ENCODE data around the gene TAPT1. TPM values are rescaled to one million over a fixed set of nuclear protein-coding genes. Genes with fewer than 3 reads are reported as not detected.

TAPT1 gene
- total RNA-seq, 2 donors from 2014 or later = 33.6 to 52.5 TPM

DNA sequence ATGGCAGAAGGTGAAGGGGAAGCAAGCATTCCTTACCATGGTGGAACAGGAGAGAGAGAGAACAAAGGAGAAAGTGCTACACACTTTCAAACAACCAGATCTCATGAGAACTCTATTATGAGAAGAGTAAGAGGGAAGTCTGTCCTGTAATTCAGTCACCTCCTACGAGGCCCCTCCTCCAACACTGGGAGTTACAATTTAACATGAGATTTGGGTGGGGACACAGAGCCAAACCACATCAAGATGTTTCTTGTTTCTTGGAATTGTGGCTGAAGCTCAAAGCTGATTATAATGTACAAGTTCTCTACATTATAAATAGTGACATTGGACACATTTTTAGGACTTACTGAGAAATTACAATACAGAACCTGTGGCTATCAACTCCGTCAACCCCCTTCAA lies 29.5 kb upstream of the TAPT1 start:
- no peak for DNase-seq (ENCODE audit: low spot score in 2 of 2)

DNA sequence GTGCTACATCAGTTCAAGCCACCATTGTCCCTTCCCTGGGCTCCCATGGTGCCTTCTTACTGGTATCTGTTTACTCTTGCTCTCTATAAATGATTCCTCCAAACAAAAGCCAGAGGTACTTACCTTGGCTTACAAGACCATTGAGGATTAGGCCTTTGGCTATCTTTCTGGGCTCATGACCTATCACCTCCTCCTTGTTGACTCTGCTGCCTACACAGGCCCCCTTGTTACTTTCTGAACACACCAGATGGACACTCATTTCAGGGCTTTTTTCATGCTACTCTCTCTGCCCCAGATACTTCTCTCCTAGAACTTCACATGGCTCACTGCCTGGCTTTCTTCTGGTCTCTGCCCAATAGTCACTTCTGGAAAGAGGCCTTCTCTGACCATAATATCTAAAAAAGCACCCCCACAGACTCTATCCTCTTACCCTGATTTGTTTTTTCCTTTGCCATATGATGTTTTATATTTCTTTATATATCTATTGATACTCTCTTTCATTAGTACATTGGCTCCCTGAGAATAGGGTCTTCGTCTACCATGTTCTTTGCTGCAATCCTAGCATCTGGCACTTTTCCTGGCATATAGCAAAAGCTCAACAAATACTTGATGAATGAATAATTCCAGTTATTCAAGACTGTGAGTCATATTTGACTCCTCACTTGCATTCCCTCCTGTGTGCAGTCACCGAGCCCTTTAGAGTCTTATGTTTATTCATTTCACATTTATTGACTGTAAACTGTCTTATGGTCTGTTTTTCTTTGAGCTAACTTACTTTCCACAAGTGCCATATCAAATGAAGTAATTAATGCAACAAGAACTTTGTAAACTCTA lies 27.1 kb upstream of the TAPT1 start:
- no peak overlapping the region for H3K27ac Mint-ChIP-seq
- peaks cover 9 to 16% of the 10 kb centered on the region in 2 donors for H3K36me3 Mint-ChIP-seq
- DNase-seq (ENCODE audit: low spot score in 2 of 2) (no peak), ATAC-seq (peak in 1 of 2 donors; percentile 37)
- H3K9me3 Mint-ChIP-seq = peaks cover 0 to 14% of the 10 kb centered on the region in 2 donors

More for the DNA sequence above, 29.5 kb upstream of the TAPT1 start:
- Mint-ChIP-seq H3K36me3 (peaks cover 13 to 16% of the 10 kb centered on the region in 2 donors), H3K27ac (no peak overlapping the region), H3K9me3 (peaks cover 0 to 9% of the 10 kb centered on the region in 2 donors)
- no peak for ATAC-seq

- peaks cover 9 to 16% of the 10 kb centered on the region in 2 donors for H3K36me3 Mint-ChIP-seq
- ATAC-seq = peak in 1 of 2 donors; percentile 29
- no peak overlapping the region for H3K27ac Mint-ChIP-seq
- DNase-seq (ENCODE audit: low spot score in 2 of 2) = no peak
- H3K9me3 Mint-ChIP-seq = peaks cover 0 to 14% of the 10 kb centered on the region in 2 donors
Measured at GRCh38 chr4:16250661-16251365, 24.5 kb upstream of the TAPT1 start.

GRCh38 chr4:16248605-16249004 lies 22.3 kb upstream of the TAPT1 start:
- DNase-seq (ENCODE audit: low spot score in 2 of 2) (no peak), ATAC-seq (no peak)
- Mint-ChIP-seq H3K36me3 (peaks cover 8 to 9% of the 10 kb centered on the region in 2 donors), H3K27ac (no peak overlapping the region), H3K9me3 (peaks cover 0 to 4% of the 10 kb centered on the region in 2 donors)

DNA sequence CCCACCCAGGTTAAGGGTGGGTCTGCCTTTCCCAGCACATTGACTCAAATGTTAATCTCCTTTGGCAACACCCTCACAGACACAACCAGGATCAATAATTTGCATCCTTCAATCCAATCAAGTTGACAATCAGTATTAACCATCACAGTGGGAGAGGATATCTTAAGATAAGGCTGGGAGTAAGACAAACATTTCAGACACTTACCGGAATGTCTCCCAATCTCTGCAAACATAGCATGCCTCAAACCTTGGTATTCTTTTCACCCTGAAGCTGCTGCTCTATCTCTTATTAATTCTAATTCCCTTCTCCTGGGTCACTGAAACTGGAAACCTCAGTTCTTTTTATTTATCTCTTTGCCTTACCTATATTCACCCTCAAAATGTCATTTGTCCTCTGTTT lies 19.0 kb upstream of the TAPT1 start:
- ATAC-seq = no peak
- DNase-seq (ENCODE audit: low spot score in 2 of 2) = no peak
- Mint-ChIP-seq H3K27ac (peak overlapping the region in 1 of 2 donors; percentile 4), H3K9me3 (peaks cover 0 to 4% of the 10 kb centered on the region in 2 donors), H3K36me3 (peaks cover 0 to 5% of the 10 kb centered on the region in 2 donors)

GRCh38 chr4:16243285-16243684 lies 17.0 kb upstream of the TAPT1 start:
- Mint-ChIP-seq H3K36me3 (peaks cover 0 to 5% of the 10 kb centered on the region in 2 donors), H3K27ac (no peak overlapping the region), H3K9me3 (no peaks in the 10 kb centered on the region)
- ATAC-seq = no peak
- DNase-seq (ENCODE audit: low spot score in 2 of 2) = no peak

DNA sequence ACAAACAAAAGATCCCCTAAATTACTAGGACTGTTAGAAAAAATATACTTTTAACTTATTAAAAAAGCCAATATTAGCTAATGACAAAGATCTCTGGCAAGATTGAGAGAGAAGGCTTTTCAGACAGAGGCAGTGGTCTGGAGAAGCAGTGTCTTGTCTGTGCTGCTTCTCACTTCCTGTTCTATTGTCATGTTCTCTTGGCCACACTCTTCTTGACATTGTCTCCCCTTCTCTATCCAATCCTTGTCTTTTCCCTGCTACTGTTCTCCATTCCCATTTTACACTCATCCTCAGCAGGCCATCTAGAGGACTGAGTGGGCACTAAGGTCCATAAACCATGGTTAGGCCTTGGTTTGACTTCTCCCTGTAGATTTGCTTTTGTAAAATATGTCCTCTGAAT lies 14.0 kb upstream of the TAPT1 start:
- ATAC-seq = no peak
- H3K36me3 Mint-ChIP-seq = peaks cover 0 to 5% of the 10 kb centered on the region in 2 donors
- no peaks in the 10 kb centered on the region for H3K9me3 Mint-ChIP-seq
- DNase-seq (ENCODE audit: low spot score in 2 of 2) = no peak
- no peak overlapping the region for H3K27ac Mint-ChIP-seq

DNA sequence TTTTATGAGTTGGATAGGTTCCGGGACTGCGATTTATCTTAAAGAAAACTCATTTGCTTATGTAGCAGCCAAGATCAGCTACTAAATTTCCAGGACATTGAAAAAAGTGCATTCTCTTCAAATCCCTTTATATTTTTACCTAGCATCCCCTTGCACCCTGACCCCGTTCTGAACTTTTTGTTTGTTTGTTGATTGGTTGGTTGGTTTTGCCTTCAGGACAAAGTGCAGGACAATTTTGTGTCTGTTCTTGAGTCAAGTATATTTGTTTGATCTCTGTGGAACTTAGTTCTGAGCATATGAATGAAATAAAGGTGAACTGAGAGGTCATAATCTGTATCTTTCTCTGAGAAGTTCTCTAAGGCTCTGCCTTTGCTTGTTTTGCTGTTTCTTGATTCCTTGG lies 12.8 kb upstream of the TAPT1 start:
- Mint-ChIP-seq H3K9me3 (no peaks in the 10 kb centered on the region), H3K27ac (no peak overlapping the region), H3K36me3 (peaks cover 0 to 5% of the 10 kb centered on the region in 2 donors)
- ATAC-seq (no peak), DNase-seq (ENCODE audit: low spot score in 2 of 2) (no peak)

- no peak overlapping the region for H3K27ac Mint-ChIP-seq
- H3K9me3 Mint-ChIP-seq = no peaks in the 10 kb centered on the region
- ATAC-seq (peak in 1 of 2 donors; percentile 74), DNase-seq (ENCODE audit: low spot score in 2 of 2) (no peak)
- peaks cover 0 to 5% of the 10 kb centered on the region in 2 donors for H3K36me3 Mint-ChIP-seq
Measured at GRCh38 chr4:16238327-16238726, 12.1 kb upstream of the TAPT1 start.

DNA sequence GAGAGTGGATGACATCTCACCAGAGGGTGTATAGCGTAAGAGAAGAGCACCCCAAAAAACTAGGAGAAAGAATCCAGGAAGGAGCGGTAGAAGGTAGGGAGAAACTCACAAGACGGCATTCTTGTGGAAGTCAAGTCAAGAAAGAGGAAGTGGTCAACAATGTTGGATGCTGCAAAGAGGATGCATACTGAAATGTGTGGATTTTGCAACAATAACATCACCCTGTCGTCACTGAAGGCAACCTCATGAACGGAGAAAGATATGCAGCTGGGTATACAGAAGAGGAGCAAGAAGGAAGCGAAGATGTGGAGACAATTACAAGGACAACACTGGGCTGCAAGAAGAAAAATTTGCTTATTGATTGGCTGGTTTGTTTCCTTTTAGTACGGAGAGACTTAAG lies 11.4 kb upstream of the TAPT1 start:
- ATAC-seq (no peak), DNase-seq (ENCODE audit: low spot score in 2 of 2) (no peak)
- H3K9me3 Mint-ChIP-seq = no peaks in the 10 kb centered on the region
- no peaks in the 10 kb centered on the region for H3K36me3 Mint-ChIP-seq
- no peak overlapping the region for H3K27ac Mint-ChIP-seq

- H3K27ac Mint-ChIP-seq = no peak overlapping the region
- no peak for DNase-seq (ENCODE audit: low spot score in 2 of 2)
- no peak for ATAC-seq
- no peaks in the 10 kb centered on the region for H3K36me3 Mint-ChIP-seq
- H3K9me3 Mint-ChIP-seq = no peaks in the 10 kb centered on the region
Measured at GRCh38 chr4:16236402-16237023, 10.2 kb upstream of the TAPT1 start.

GRCh38 chr4:16235209-16235608 lies 8.9 kb upstream of the TAPT1 start:
- Mint-ChIP-seq H3K9me3 (no peaks in the 10 kb centered on the region), H3K36me3 (no peaks in the 10 kb centered on the region), H3K27ac (no peak overlapping the region)
- ATAC-seq (no peak), DNase-seq (ENCODE audit: low spot score in 2 of 2) (no peak)

DNA sequence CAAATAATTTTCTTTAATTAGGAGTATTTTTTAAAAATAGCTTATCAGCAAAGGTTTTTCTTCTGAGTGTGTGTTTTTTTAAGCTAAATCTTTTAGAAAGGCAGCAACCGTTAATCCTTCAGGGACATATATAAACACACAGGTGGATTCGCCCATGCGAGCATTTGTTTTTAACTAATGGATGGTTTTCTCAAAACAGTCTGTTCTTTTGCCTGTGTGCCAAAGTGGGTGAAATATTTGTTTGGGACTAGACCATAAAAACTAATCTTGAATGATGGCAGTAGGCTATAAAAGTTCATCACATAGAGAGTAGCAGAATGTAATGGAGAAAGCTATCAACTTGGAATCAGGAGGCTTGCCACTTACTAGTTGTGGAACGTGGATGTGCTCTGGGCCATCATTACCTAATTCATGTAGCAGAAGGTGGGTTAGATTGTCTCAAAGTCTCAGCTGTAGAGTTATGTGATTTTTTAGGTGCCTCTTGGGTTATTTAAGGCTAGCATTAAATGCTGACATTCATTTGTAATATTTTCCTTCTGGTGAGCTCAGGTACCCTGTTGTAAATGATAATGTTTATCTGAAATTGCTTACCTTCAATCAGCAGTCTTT lies 7.4 kb upstream of the TAPT1 start:
- H3K9me3 Mint-ChIP-seq = no peaks in the 10 kb centered on the region
- H3K36me3 Mint-ChIP-seq = no peaks in the 10 kb centered on the region
- DNase-seq (ENCODE audit: low spot score in 2 of 2) (no peak), ATAC-seq (no peak)
- H3K27ac Mint-ChIP-seq = no peak overlapping the region

GRCh38 chr4:16231570-16232245 lies 5.4 kb upstream of the TAPT1 start:
- peaks cover 9% of the 10 kb centered on the region in 2 donors for H3K36me3 Mint-ChIP-seq
- H3K27ac Mint-ChIP-seq = peak overlapping the region in 1 of 2 donors; percentile 76
- no peak for DNase-seq (ENCODE audit: low spot score in 2 of 2)
- no peaks in the 10 kb centered on the region for H3K9me3 Mint-ChIP-seq
- no peak for ATAC-seq

- Mint-ChIP-seq H3K9me3 (no peaks in the 10 kb centered on the region), H3K36me3 (peaks cover 9% of the 10 kb centered on the region in 2 donors), H3K27ac (no peak overlapping the region)
- ATAC-seq (no peak), DNase-seq (ENCODE audit: low spot score in 2 of 2) (no peak)
Measured at GRCh38 chr4:16230308-16230707, 4.0 kb upstream of the TAPT1 start.

DNA sequence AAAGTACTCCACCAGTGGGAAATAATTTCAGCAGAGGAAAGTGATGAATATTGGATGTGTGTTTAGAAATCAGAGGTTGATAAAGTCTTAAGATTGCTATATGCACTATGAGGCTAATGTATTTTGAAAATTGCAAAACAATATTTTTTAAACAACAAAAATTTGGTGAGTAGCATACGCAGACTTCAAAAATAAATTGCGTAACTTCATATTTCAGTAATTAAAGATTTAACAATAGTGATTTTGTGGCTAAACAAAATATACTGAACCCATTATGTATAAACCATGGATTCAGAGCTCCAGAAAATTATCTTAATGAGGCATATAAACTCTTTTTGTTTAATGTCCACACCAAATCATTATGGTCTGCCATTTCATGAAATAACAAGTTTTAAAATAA lies 3.3 kb upstream of the TAPT1 start:
- peaks cover 9 to 13% of the 10 kb centered on the region in 2 donors for H3K36me3 Mint-ChIP-seq
- no peak overlapping the region for H3K27ac Mint-ChIP-seq
- H3K9me3 Mint-ChIP-seq = no peaks in the 10 kb centered on the region
- DNase-seq (ENCODE audit: low spot score in 2 of 2) = no peak
- ATAC-seq = no peak

Measured in activated naive CD4-positive, alpha-beta T cell treated with anti-CD3 and anti-CD28 coated beads, Interleukin-2, amount 50 U/mL, for 72 hours (primary cell).